NB4 (cell line): ENCODE results near the gene MTMR1.

ENCODE experiments used
- MAX ChIP-seq: IDR thresholded peaks from 2 replicates; pipeline ENCODE4 v1.6.1; 2011; ENCODE audit warnings: low read depth, low read length
- POLR2A ChIP-seq: IDR thresholded peaks from 2 replicates; pipeline ENCODE4 v1.6.1; 2011; ENCODE audit warnings: mild to moderate bottlenecking; ENCODE audit not compliant: insufficient read length; ENCODE audit errors: extremely low read depth
- TF ChIP-seq, protein P1 (sequence below): IDR thresholded peaks from one replicate; pipeline ENCODE4 v1.5.1; 2012; ENCODE audit warnings: low read depth, low read length

GRCh38 chrX:150774798-150775568 lies 81.8 kb downstream of the MTMR1 start:
- TF ChIP-seq, protein P1, sequence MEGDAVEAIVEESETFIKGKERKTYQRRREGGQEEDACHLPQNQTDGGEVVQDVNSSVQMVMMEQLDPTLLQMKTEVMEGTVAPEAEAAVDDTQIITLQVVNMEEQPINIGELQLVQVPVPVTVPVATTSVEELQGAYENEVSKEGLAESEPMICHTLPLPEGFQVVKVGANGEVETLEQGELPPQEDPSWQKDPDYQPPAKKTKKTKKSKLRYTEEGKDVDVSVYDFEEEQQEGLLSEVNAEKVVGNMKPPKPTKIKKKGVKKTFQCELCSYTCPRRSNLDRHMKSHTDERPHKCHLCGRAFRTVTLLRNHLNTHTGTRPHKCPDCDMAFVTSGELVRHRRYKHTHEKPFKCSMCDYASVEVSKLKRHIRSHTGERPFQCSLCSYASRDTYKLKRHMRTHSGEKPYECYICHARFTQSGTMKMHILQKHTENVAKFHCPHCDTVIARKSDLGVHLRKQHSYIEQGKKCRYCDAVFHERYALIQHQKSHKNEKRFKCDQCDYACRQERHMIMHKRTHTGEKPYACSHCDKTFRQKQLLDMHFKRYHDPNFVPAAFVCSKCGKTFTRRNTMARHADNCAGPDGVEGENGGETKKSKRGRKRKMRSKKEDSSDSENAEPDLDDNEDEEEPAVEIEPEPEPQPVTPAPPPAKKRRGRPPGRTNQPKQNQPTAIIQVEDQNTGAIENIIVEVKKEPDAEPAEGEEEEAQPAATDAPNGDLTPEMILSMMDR = no peak
- TF ChIP-seq POLR2A = no peak
- TF ChIP-seq MAX = no peak
